Measurements from ENCODE around the gene AFMID. TPM values are rescaled to one million over a fixed set of nuclear protein-coding genes. Genes with fewer than 3 reads are reported as not detected.

Gene AFMID
- total and polyA plus RNA-seq, 2 donors (not counting 3 experiments of a cell fraction or from before 2014, with no cell fraction given) = 33.5 to 42.9 TPM

- Histone ChIP-seq H3K4me3 (replicated peaks in 1 of 3; ENCODE audit: insufficient read depth in 1 of 3, low read depth in 1 of 3, low read length in 3 of 3) (no peak overlapping the region), H3K9me1 (replicated peaks; ENCODE audit: control insufficient read depth, extremely low read depth, insufficient read depth, low read length) (no peaks in the 10 kb centered on the region), H3K9ac (replicated peaks; ENCODE audit: extremely low read depth, insufficient read depth, low read length) (no peak overlapping the region), H3K36me3 (ENCODE audit: control insufficient read depth in 2 of 2, extremely low read depth in 1 of 2, insufficient read depth in 2 of 2, low read length in 2 of 2) (no peaks in the 10 kb centered on the region), H3K27me3 (ENCODE audit: control insufficient read depth in 2 of 2, insufficient read depth in 2 of 2, low read length in 2 of 2) (no peaks in the 10 kb centered on the region), H3K27ac (ENCODE audit: insufficient read depth, low read depth, low read length) (no peak overlapping the region), H2AFZ (ENCODE audit: low read depth, low read length) (no peak overlapping the region), H3K4me2 (ENCODE audit: insufficient read depth, low read length) (no peak overlapping the region), H3K9me3 (replicated peaks; ENCODE audit: control insufficient read depth, insufficient read depth, low read length) (no peaks in the 10 kb centered on the region), H4K20me1 (replicated peaks; ENCODE audit: control insufficient read depth, extremely low read depth, insufficient read depth, low read length) (no peaks in the 10 kb centered on the region), H3K79me2 (ENCODE audit: control insufficient read depth, insufficient read depth, low read length) (no peaks in the 10 kb centered on the region), H3K4me1 (ENCODE audit: control insufficient read depth, extremely low read depth, insufficient read depth, low read length) (peaks cover 22% of the 10 kb centered on the region)
- POLR2A ChIA-PET = interaction anchor here (0.6 to 1.3 kb wide), 2 partner anchors 7 to 42 kb away, joined by 3 read pairs; partner anchors contain the start of genes AFMID and TK1
- dilution Hi-C loops (cut with MboI; ENCODE audit: extremely low pct_ligation_motif_present, low sequenced_read_pairs) = no loop called here
- BruUV-seq (replicated peaks) = no TSS peak
- no peak for FAIRE-seq
- CTCF ChIA-PET = interaction anchor here (0.9 to 1.5 kb wide), 5 partner anchors 11 to 106 kb away, joined by 3 to 12 read pairs (median 5); no protein-coding TSS in a partner anchor
- intact Hi-C loops (cut with micrococcal nuclease) = no loop called here
- TF ChIP-seq POLR2AphosphoS5 (IDR thresholded peaks at IDR 0.05; ENCODE audit: insufficient read depth, low read depth, low read length) = no peak
- TF ChIP-seq MYC (IDR thresholded peaks at IDR 0.05; ENCODE audit: low read depth, low read length) = no peak
- no peak for TF ChIP-seq GATA2 (IDR thresholded peaks at IDR 0.05; ENCODE audit: insufficient read depth, insufficient read length, low read depth, low read length)
- no peak for TF ChIP-seq POLR2A (IDR thresholded peaks at IDR 0.05; ENCODE audit: low read depth, low read length)
- TF ChIP-seq JUN (IDR thresholded peaks at IDR 0.05; ENCODE audit: borderline replicate concordance, insufficient read depth, insufficient read length, low read depth) = no peak
- no peak for TF ChIP-seq EZH2 (IDR thresholded peaks at IDR 0.05; ENCODE audit: borderline replicate concordance, low read depth, low read length, severe bottlenecking)
- TF ChIP-seq MAX (IDR thresholded peaks at IDR 0.05; ENCODE audit: insufficient read depth, insufficient read length) = no peak
- no peak for TF ChIP-seq FOS (IDR thresholded peaks at IDR 0.05; ENCODE audit: borderline replicate concordance, insufficient read depth, low read length)
- TF ChIP-seq CTCF (IDR thresholded peaks at IDR 0.05; ENCODE audit: extremely low read depth in 1 of 2, insufficient read depth in 1 of 2, low read depth in 1 of 2, low read length in 2 of 2) = no peak
- DNase-seq (ENCODE audit: low read depth, low spot score) = no peak
These were observed 42.2 kb upstream of the AFMID start for GRCh38 chr17:78144736-78145641.
